Stimulated activated naive CD8-positive, alpha-beta T cell treated with anti-CD3 and anti-CD28 coated beads, Interleukin-15, Interleukin-2, amounts not matched to agents 100 ng/mL and 50 ng/mL, for 24 hours (primary cell): Measurements from ENCODE around the gene OR8D2.

Source experiments
- H3K27ac Mint-ChIP-seq: one replicate; pipeline ENCODE4 v1.8.0; 2021; ENCODE audit warnings: mild to moderate bottlenecking, mixed read lengths
- H3K27me3 Mint-ChIP-seq: one replicate; pipeline ENCODE4 v1.8.0; 2021; ENCODE audit warnings: mixed read lengths
- H3K36me3 Mint-ChIP-seq: one replicate; pipeline ENCODE4 v1.8.0; 2021; ENCODE audit warnings: low read depth, mixed read lengths
- H3K4me1 Mint-ChIP-seq: one replicate; pipeline ENCODE4 v1.8.0; 2021; ENCODE audit warnings: low read depth, mixed read lengths
- H3K4me3 Mint-ChIP-seq: one replicate; pipeline ENCODE4 v1.8.0; 2021; ENCODE audit warnings: mild to moderate bottlenecking, mixed read lengths
- H3K9me3 Mint-ChIP-seq: one replicate; pipeline ENCODE4 v1.8.0; 2021; ENCODE audit warnings: mixed read lengths

OR8D2 gene, protein sequence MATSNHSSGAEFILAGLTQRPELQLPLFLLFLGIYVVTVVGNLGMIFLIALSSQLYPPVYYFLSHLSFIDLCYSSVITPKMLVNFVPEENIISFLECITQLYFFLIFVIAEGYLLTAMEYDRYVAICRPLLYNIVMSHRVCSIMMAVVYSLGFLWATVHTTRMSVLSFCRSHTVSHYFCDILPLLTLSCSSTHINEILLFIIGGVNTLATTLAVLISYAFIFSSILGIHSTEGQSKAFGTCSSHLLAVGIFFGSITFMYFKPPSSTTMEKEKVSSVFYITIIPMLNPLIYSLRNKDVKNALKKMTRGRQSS

GRCh38 chr11:124320097-124320496, at the start of gene OR8D2:
Gene OR8D2 (minus strand): TSS chr11:124320197. CDS start chr11:124320197, 0 bp downstream.
- no peaks in the 10 kb centered on the region for H3K36me3 Mint-ChIP-seq
- H3K4me3 Mint-ChIP-seq: no peak within 1 kb of the TSS
- peaks cover 13% of the 10 kb centered on the region for H3K27me3 Mint-ChIP-seq
- peaks cover 4% of the 10 kb centered on the region for H3K4me1 Mint-ChIP-seq
- H3K27ac Mint-ChIP-seq: no peak within 1 kb of the TSS
- no peaks in the 10 kb centered on the region for H3K9me3 Mint-ChIP-seq

GRCh38 chr11:124359566-124359965, 39.6 kb upstream of the OR8D2 start:
- H3K36me3 Mint-ChIP-seq: no peaks in the 10 kb centered on the region
- H3K4me3 Mint-ChIP-seq: no peak overlapping the region
- peaks cover 3% of the 10 kb centered on the region for H3K27me3 Mint-ChIP-seq

DNA sequence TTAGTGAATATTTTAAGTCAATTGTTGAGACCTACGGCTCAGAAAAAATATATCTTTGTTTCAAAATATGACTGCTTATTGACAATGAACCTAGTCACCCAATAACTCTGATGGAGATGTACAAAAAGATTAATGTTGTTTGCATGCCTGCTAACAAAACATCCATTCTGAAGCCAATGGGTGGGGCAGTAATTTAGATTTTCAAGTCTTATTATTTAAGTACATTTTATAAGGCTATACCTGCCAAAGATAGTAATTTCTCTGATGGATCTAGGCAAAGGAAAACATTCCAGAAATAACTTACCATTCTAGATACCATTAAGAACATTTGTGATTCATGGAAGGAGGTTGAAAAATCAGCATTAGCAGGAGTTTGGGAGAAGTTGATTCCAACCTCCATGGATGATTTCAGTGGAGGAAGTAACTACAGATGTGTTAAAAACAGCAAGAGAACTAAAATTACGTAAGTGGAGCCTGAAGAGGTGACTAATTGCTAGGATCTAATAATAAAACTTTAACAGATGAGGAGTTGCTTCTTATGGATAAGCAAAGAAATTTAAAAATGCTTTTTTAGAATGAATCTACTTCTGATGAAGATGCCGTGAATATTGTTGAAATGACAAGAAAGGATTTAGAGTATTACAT, 26.4 kb upstream of the OR8D2 start:
- Mint-ChIP-seq H3K27me3 (peaks cover 4% of the 10 kb centered on the region), H3K9me3 (peaks cover 8% of the 10 kb centered on the region), H3K4me1 (no peaks in the 10 kb centered on the region), H3K27ac (no peak overlapping the region), H3K4me3 (no peak overlapping the region), H3K36me3 (no peaks in the 10 kb centered on the region)

More at GRCh38 chr11:124359566-124359965, 39.6 kb upstream of the OR8D2 start:
- H3K27ac Mint-ChIP-seq: no peak overlapping the region
- peaks cover 7% of the 10 kb centered on the region for H3K9me3 Mint-ChIP-seq
- H3K4me1 Mint-ChIP-seq: no peaks in the 10 kb centered on the region

DNA sequence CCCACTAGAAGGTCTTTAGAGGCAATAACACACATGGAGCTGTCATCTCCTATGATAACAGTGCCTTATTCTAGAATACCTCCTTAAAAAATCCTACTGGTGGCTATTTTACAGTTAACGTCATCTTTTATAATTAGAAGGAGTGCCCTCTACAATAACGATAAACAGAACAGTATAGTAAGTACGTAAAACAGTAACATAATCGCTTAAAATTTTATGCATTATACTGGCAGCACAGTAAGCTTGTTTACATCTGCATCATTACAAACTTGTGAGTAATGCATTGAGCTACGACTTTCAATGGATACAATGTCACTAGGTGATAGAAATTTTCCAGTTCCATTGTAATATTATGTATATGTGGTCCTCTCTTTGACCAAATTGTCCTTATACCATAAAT, 24.3 kb upstream of the OR8D2 start:
- Mint-ChIP-seq H3K36me3 (no peaks in the 10 kb centered on the region), H3K27me3 (peaks cover 4% of the 10 kb centered on the region), H3K27ac (no peak overlapping the region), H3K4me3 (no peak overlapping the region), H3K9me3 (peaks cover 4% of the 10 kb centered on the region), H3K4me1 (no peaks in the 10 kb centered on the region)

GRCh38 chr11:124340142-124340447, 20.1 kb upstream of the OR8D2 start:
- Mint-ChIP-seq H3K4me3 (no peak overlapping the region), H3K4me1 (no peaks in the 10 kb centered on the region), H3K36me3 (no peaks in the 10 kb centered on the region), H3K9me3 (peaks cover 3% of the 10 kb centered on the region), H3K27me3 (no peaks in the 10 kb centered on the region), H3K27ac (no peak overlapping the region)

GRCh38 chr11:124339396-124340141, 19.6 kb upstream of the OR8D2 start:
- Mint-ChIP-seq H3K27me3 (no peaks in the 10 kb centered on the region), H3K9me3 (no peaks in the 10 kb centered on the region), H3K27ac (no peak overlapping the region), H3K4me3 (no peak overlapping the region), H3K4me1 (no peaks in the 10 kb centered on the region), H3K36me3 (no peaks in the 10 kb centered on the region)

DNA sequence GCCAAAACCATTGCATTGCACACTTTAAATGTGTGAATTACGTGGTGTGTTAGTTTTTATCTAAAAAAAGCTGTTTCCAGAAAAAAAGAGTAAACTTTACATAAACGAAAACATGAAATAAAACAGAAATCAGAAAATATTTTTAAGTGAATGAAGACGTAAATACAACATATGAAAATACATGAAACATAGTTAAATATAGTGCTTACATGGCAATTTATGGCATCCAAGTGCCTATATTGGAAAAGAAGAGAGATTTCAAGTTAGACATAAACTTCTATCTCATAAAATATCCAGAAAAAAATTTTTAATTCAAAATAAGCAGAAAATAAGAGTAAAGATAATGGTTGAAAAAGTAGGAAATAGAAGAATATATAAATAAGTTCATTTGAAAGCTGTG, 11.9 kb upstream of the OR8D2 start:
- H3K4me1 Mint-ChIP-seq: peaks cover 14% of the 10 kb centered on the region
- peaks cover 13% of the 10 kb centered on the region for H3K27me3 Mint-ChIP-seq
- no peaks in the 10 kb centered on the region for H3K36me3 Mint-ChIP-seq
- H3K9me3 Mint-ChIP-seq: no peaks in the 10 kb centered on the region
- no peak overlapping the region for H3K4me3 Mint-ChIP-seq
- no peak overlapping the region for H3K27ac Mint-ChIP-seq

GRCh38 chr11:124329787-124330478, 9.9 kb upstream of the OR8D2 start:
- Mint-ChIP-seq H3K27me3 (peaks cover 15% of the 10 kb centered on the region), H3K36me3 (no peaks in the 10 kb centered on the region), H3K9me3 (no peaks in the 10 kb centered on the region), H3K4me3 (no peak overlapping the region), H3K4me1 (peaks cover 16% of the 10 kb centered on the region), H3K27ac (no peak overlapping the region)

DNA sequence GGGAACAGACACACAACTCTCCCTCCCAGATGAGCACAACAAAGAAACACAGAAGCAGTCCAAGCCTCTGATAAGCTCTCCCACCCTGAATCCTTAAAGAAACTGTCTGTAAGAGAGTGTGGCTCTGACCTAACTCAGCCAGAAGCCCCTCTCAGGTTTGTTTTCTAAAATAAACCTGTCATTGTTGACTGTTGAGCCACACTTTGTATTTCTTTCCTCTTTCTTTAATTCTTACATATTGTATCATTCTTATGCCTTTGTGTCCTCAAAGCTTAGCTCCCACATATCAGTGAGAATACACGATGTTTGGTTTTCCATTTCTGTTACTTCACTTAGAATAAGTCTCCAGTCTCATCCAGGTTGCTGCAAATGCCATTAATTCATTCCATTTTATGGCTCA, 7.8 kb upstream of the OR8D2 start:
- peaks cover 13% of the 10 kb centered on the region for H3K27me3 Mint-ChIP-seq
- H3K9me3 Mint-ChIP-seq: no peaks in the 10 kb centered on the region
- no peak overlapping the region for H3K4me3 Mint-ChIP-seq
- no peak overlapping the region for H3K27ac Mint-ChIP-seq
- no peaks in the 10 kb centered on the region for H3K36me3 Mint-ChIP-seq
- peaks cover 18% of the 10 kb centered on the region for H3K4me1 Mint-ChIP-seq

GRCh38 chr11:124322356-124322755, 2.4 kb upstream of the OR8D2 start:
- H3K4me1 Mint-ChIP-seq: peaks cover 5% of the 10 kb centered on the region
- no peak overlapping the region for H3K27ac Mint-ChIP-seq
- no peak overlapping the region for H3K4me3 Mint-ChIP-seq
- peaks cover 7% of the 10 kb centered on the region for H3K27me3 Mint-ChIP-seq
- no peaks in the 10 kb centered on the region for H3K9me3 Mint-ChIP-seq
- H3K36me3 Mint-ChIP-seq: no peaks in the 10 kb centered on the region

DNA sequence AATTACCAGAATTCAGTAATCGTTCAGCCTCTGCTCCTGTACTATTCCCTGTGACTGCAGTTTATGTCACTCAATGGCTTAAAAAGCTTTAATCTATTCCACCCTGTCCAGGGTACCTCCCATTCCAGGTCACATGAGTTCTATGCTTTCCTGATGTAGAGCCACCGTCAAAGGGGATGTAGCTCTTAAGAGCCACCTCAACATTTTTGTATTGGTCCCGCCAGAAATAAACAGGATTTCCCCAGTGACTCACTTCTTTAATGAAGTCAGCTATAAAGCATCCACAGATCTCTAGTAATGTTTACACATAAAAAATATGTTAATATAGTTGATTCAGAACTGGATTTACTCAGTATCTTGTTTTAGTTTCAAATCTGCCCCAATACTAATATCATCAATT, 4.9 kb downstream of the OR8D2 start:
- H3K4me1 Mint-ChIP-seq: no peaks in the 10 kb centered on the region
- H3K4me3 Mint-ChIP-seq: no peak overlapping the region
- no peaks in the 10 kb centered on the region for H3K36me3 Mint-ChIP-seq
- H3K9me3 Mint-ChIP-seq: no peaks in the 10 kb centered on the region
- no peak overlapping the region for H3K27ac Mint-ChIP-seq
- peaks cover 10% of the 10 kb centered on the region for H3K27me3 Mint-ChIP-seq

DNA sequence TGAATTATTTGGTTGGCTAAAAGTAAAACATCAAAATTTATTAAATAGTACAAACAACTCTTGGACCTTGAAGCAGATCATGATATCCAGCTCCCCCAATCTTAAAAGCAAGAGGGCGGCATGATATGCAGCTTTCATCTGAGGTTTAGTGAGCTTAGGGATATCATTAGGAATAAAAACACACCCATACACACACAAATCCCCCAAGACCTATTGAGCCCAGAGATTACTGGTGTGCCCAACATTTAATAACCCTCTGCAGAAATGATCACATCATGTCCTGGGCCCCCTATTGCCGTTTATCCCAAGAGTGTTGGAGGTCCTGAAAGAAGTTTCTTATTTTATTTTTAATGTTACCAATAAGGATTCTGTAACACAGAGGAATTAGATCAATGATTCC, 6.1 kb downstream of the OR8D2 start, which contains the start of gene OR8D1:
OR8D1 (minus strand) TSS at position 101 of the 400 bp plus-strand sequence. CDS start 3,183 bp downstream, outside the sequence.
- Mint-ChIP-seq H3K36me3 (no peaks in the 10 kb centered on the region), H3K4me3 (no peak within 1 kb of the TSS), H3K4me1 (no peaks in the 10 kb centered on the region), H3K27me3 (peaks cover 10% of the 10 kb centered on the region), H3K9me3 (no peaks in the 10 kb centered on the region), H3K27ac (no peak within 1 kb of the TSS)

- Mint-ChIP-seq H3K27ac (no peak overlapping the region), H3K36me3 (no peaks in the 10 kb centered on the region), H3K27me3 (peaks cover 10% of the 10 kb centered on the region), H3K4me1 (no peaks in the 10 kb centered on the region), H3K9me3 (no peaks in the 10 kb centered on the region), H3K4me3 (no peak overlapping the region)
These were observed 6.9 kb downstream of the OR8D2 start for GRCh38 chr11:124313131-124313530.

GRCh38 chr11:124311670-124312069, 8.3 kb downstream of the OR8D2 start:
- Mint-ChIP-seq H3K9me3 (no peaks in the 10 kb centered on the region), H3K27me3 (peaks cover 6% of the 10 kb centered on the region), H3K4me1 (no peaks in the 10 kb centered on the region), H3K4me3 (no peak overlapping the region), H3K36me3 (no peaks in the 10 kb centered on the region), H3K27ac (no peak overlapping the region)

- no peaks in the 10 kb centered on the region for H3K9me3 Mint-ChIP-seq
- no peak overlapping the region for H3K4me3 Mint-ChIP-seq
These were observed 8.7 kb downstream of the OR8D2 start for GRCh38 chr11:124311269-124311668.

More at GRCh38 chr11:124311269-124311668, 8.7 kb downstream of the OR8D2 start:
- H3K36me3 Mint-ChIP-seq: no peaks in the 10 kb centered on the region
- H3K4me1 Mint-ChIP-seq: no peaks in the 10 kb centered on the region
- H3K27ac Mint-ChIP-seq: no peak overlapping the region
- H3K27me3 Mint-ChIP-seq: peaks cover 3% of the 10 kb centered on the region
